ENCODE data around the gene TSKU. TPM values are rescaled to one million over a fixed set of nuclear protein-coding genes. Genes with fewer than 3 reads are reported as not detected.

TSKU gene
- total RNA-seq, 1 experiment from 2014 or later = 40.6 TPM

- Histone ChIP-seq H3K27me3 (replicated peaks; ENCODE audit: control insufficient read depth, insufficient read depth, low read length) (no peaks in the 10 kb centered on the region), H3K36me3 (ENCODE audit: control insufficient read depth, insufficient read depth, low read length) (peaks cover 5% of the 10 kb centered on the region; the same call in 1 of the 2 replicates), H3K9me3 (peaks cover 7% of the 10 kb centered on the region), H3K4me1 (peaks cover 15% of the 10 kb centered on the region), H3K4me3 (ENCODE audit: low read depth, low read length) (no peak overlapping the region)
- Mint-ChIP-seq H3K27ac (ENCODE audit: unreplicated experiment) (no peak overlapping the region), H3K4me1 (ENCODE audit: low read depth, unreplicated experiment) (no peaks in the 10 kb centered on the region), H3K9me3 (ENCODE audit: unreplicated experiment) (no peaks in the 10 kb centered on the region), H3K27me3 (ENCODE audit: insufficient read depth, unreplicated experiment) (no peaks in the 10 kb centered on the region), H3K4me3 (ENCODE audit: unreplicated experiment) (no peak overlapping the region), H3K36me3 (ENCODE audit: insufficient read depth, unreplicated experiment) (peaks cover 32% of the 10 kb centered on the region)
- CTCF ChIA-PET = interaction anchor here (1.0 kb wide), 1 partner anchor 63 kb away, joined by 7 read pairs; no protein-coding TSS in a partner anchor
- intact Hi-C loops (cut with micrococcal nuclease; ENCODE audit: unreplicated experiment) = no loop called here
- DNase-seq = no peak
- no peak for TF ChIP-seq CTCF (IDR thresholded peaks at IDR 0.05; ENCODE audit: insufficient read depth in 1 of 2, low read depth in 1 of 2, low read length in 1 of 2, severe bottlenecking in 1 of 2, unreplicated experiment in 1 of 2)
- no TSS peak for BruUV-seq (replicated peaks)
- POLR2A ChIA-PET = interaction anchor here (0.6 kb wide), 1 partner anchor 1409 kb away, joined by 3 read pairs; no protein-coding TSS in a partner anchor
Measured at GRCh38 chr11:76796511-76797198, 13.5 kb downstream of the TSKU start.

- no peaks in the 10 kb centered on the region for H3K9me3 ChIP-seq
- CTCF ChIA-PET = no interaction called here
- Mint-ChIP-seq H3K9me3 (ENCODE audit: unreplicated experiment) (no peaks in the 10 kb centered on the region), H3K27me3 (ENCODE audit: insufficient read depth, unreplicated experiment) (no peaks in the 10 kb centered on the region), H3K4me3 (ENCODE audit: unreplicated experiment) (no peak overlapping the region), H3K27ac (ENCODE audit: unreplicated experiment) (peak overlapping the region; percentile 29), H3K4me1 (ENCODE audit: low read depth, unreplicated experiment) (peaks cover 7% of the 10 kb centered on the region), H3K36me3 (ENCODE audit: insufficient read depth, unreplicated experiment) (peaks cover 32% of the 10 kb centered on the region)
- no peaks in the 10 kb centered on the region for H3K27me3 ChIP-seq (replicated peaks; ENCODE audit: control insufficient read depth, insufficient read depth, low read length)
- peaks cover 22% of the 10 kb centered on the region for H3K4me1 ChIP-seq
- POLR2A ChIA-PET = interaction anchor here (0.6 kb wide), 1 partner anchor 1410 kb away, joined by 3 read pairs; no protein-coding TSS in a partner anchor
- H3K36me3 ChIP-seq (ENCODE audit: control insufficient read depth, insufficient read depth, low read length) = peaks cover 2% of the 10 kb centered on the region; the same call in 1 of the 2 replicates
- DNase-seq = peak in 1 of 2 experiments; percentile 31
- intact Hi-C loops (cut with micrococcal nuclease; ENCODE audit: unreplicated experiment) = no loop called here
- no TSS peak for BruUV-seq (replicated peaks)
- no peak for TF ChIP-seq CTCF (IDR thresholded peaks at IDR 0.05; ENCODE audit: insufficient read depth in 1 of 2, low read depth in 1 of 2, low read length in 1 of 2, severe bottlenecking in 1 of 2, unreplicated experiment in 1 of 2)
- H3K4me3 ChIP-seq (ENCODE audit: low read depth, low read length) = no peak overlapping the region
Measured at GRCh38 chr11:76797341-76798201, 14.4 kb downstream of the TSKU start.

GRCh38 chr11:76798202-76798581, 15.0 kb downstream of the TSKU start:
- ChIA-PET POLR2A (no interaction called here), CTCF (no interaction called here)
- peaks cover 32% of the 10 kb centered on the region for H3K36me3 Mint-ChIP-seq (ENCODE audit: insufficient read depth, unreplicated experiment)
- Histone ChIP-seq H3K27me3 (replicated peaks; ENCODE audit: control insufficient read depth, insufficient read depth, low read length) (no peaks in the 10 kb centered on the region), H3K36me3 (ENCODE audit: control insufficient read depth, insufficient read depth, low read length) (peaks cover 2% of the 10 kb centered on the region; the same call in 1 of the 2 replicates), H3K4me3 (ENCODE audit: low read depth, low read length) (no peak overlapping the region), H3K4me1 (peaks cover 23% of the 10 kb centered on the region), H3K9me3 (no peaks in the 10 kb centered on the region)
- no peak overlapping the region for H3K27ac Mint-ChIP-seq (ENCODE audit: unreplicated experiment)
- no peak for TF ChIP-seq CTCF (IDR thresholded peaks at IDR 0.05; ENCODE audit: insufficient read depth in 1 of 2, low read depth in 1 of 2, low read length in 1 of 2, severe bottlenecking in 1 of 2, unreplicated experiment in 1 of 2)
- no peaks in the 10 kb centered on the region for H3K9me3 Mint-ChIP-seq (ENCODE audit: unreplicated experiment)
- DNase-seq = peak in 1 of 2 experiments; percentile 32
- no peaks in the 10 kb centered on the region for H3K27me3 Mint-ChIP-seq (ENCODE audit: insufficient read depth, unreplicated experiment)
- intact Hi-C loops (cut with micrococcal nuclease; ENCODE audit: unreplicated experiment) = no loop called here
- no TSS peak for BruUV-seq (replicated peaks)
- H3K4me3 Mint-ChIP-seq (ENCODE audit: unreplicated experiment) = no peak overlapping the region
- H3K4me1 Mint-ChIP-seq (ENCODE audit: low read depth, unreplicated experiment) = peaks cover 7% of the 10 kb centered on the region

Measured in Caco-2 (cell line).